Measurements from ENCODE around the gene SAE1.
A peak's percentile ranks its signal among the peaks of the same experiment; 100 is the strongest.

The SAE1 gene

GRCh38 chr19:47179653-47180310 lies 49.1 kb downstream of the SAE1 start:
- TF ChIP-seq POLR2A (IDR thresholded peaks at IDR 0.05; ENCODE audit: low read depth, low read length): no peak
- FAIRE-seq (no peak), DNase-seq (ENCODE audit: insufficient read length, low spot score) (no peak)

DNA sequence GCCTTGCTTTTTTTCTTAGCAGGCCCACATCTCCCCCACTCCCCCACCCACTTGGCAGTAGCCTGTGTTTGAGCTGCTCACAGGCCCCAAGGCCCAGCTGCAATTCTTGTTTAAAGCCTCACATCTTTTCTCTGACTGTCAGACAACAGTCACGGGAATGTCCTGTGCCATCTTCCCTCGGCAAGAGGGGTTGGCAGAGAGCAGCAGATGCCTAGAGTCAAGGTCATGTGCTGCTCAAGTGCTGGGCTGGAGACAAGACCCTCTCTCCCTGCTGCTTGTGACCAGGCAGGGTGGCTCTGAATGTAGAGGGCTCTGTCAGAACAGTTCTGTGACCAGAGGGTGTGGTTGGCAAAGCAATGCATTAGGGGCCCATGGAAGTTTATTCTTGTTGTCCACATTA lies 53.0 kb downstream of the SAE1 start:
- FAIRE-seq (no peak), DNase-seq (ENCODE audit: insufficient read length, low spot score) (no peak)
- no peak for TF ChIP-seq POLR2A (IDR thresholded peaks at IDR 0.05; ENCODE audit: low read depth, low read length)

DNA sequence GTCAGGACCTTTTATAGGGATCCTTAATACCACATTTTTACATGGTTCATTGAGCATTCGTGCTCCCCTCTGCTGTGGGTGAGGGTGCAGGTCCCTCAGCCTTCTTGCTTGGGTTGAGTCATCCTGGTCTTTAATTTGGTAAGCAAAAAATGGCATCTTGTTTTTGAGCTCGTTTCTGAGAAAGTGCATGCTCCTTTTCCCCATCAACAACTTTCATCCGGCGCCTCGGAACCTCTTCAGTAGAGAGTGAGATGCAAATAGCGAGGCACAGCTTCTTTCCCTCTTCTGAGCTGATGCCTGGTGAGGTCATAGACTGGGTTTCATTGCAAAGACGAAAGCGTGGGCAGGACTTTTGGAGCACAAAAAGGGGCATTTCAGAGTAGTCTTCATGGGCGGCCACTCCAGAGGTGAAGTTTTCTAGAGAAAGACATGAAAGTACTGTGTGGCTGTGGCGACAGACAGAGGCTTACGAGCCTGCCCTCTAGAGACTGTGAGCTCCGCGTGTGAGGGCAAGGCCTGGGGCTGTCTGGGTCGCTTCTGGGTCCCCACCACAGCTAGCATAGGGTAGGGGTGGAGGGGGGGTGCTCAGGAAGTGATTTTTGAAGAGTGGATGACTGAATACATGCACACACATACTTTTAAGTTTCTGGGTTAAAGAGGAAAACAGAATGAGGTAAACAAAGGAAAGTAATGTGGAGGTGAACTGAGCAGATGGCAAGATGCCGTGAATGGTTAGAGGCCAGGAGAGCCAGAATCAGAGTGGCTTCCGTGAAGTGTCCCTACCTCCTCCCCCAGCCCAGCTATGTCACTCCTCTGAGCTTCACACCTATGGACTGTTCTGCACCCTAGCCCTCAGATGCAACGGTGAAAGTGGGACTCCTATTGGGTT lies 56.1 kb downstream of the SAE1 start:
- TF ChIP-seq POLR2A (IDR thresholded peaks at IDR 0.05; ENCODE audit: low read depth, low read length): no peak
- DNase-seq (ENCODE audit: insufficient read length, low spot score): no peak
- no peak for FAIRE-seq

GRCh38 chr19:47187335-47187655 lies 56.7 kb downstream of the SAE1 start:
- TF ChIP-seq POLR2A (IDR thresholded peaks at IDR 0.05; ENCODE audit: low read depth, low read length): no peak
- DNase-seq (ENCODE audit: insufficient read length, low spot score): no peak
- FAIRE-seq: no peak

DNA sequence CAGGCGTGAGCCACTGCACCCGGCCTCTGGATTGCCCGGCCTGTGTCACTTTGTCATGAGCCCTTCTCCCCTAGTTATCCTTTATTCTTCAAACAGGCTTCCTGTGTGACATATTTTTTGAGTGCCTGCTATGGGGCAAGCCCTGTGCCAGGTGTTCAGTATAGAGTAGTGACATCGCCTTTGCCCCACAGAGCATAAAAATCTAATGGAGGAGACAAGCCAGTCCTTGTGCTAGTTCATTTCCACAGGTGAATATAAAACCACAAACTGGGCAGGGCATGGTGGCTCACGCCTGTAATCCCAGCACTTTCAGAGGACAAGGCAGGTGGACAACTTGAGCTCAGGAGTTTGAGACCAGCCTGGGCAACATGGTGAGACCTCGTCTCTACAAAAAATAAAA lies 57.2 kb downstream of the SAE1 start:
- DNase-seq (ENCODE audit: insufficient read length, low spot score) (no peak), FAIRE-seq (no peak)
- no peak for TF ChIP-seq POLR2A (IDR thresholded peaks at IDR 0.05; ENCODE audit: low read depth, low read length)

DNA sequence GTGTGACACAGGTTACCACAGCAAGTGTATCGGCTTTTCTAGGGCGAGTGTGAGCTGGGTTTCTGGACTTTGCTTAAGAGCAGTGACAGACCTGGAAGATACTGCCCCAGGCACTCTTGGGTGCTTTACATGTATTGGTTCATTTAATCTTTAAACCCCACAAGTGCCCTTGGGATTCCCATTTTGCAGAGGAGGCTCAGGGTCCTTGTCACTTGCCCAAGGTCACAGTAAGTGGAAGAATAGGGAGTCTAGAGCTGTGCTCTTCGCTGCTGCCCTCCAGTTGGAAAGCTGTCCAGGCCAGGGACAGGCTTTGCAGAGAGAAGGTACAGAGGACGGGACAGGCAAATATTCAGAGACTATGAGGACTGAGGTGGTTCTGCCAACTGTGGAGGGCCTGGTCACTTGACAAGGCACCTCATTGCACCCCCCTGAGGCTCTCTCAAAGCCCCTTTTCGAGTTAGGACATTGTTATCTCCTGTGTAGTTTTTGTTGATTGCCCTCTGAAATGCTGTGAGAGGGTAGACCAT lies 57.9 kb downstream of the SAE1 start:
- FAIRE-seq: no peak
- no peak for TF ChIP-seq POLR2A (IDR thresholded peaks at IDR 0.05; ENCODE audit: low read depth, low read length)

GRCh38 chr19:47190167-47190727 lies 59.6 kb downstream of the SAE1 start:
- DNase-seq (ENCODE audit: insufficient read length, low spot score): peak; percentile 37
- peak; percentile 50 for FAIRE-seq
- TF ChIP-seq POLR2A (IDR thresholded peaks at IDR 0.05; ENCODE audit: low read depth, low read length): no peak

More for the DNA sequence above, 57.9 kb downstream of the SAE1 start:
- no peak for DNase-seq (ENCODE audit: insufficient read length, low spot score)

DNA sequence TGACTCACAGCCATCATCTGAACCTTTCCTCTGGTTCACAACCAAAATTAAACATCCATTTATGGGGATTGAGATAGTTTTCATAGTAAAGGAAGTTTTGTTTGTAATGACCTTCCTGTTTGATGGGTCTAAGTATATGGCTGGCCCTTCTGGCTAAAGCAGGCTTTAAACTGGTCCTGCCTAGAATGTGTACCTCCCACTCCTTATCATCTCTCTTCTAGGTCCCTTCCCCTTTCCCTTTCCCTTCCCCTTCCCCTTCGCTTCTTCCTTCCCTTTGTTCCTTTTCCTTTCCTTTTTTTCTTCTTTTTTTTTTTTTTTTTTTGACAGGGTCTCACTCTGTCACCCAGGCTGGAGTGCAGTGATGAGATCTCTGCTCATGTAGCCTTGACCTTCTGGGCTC lies 64.8 kb downstream of the SAE1 start:
- FAIRE-seq: no peak
- TF ChIP-seq POLR2A (IDR thresholded peaks at IDR 0.05; ENCODE audit: low read depth, low read length): no peak
- no peak for DNase-seq (ENCODE audit: insufficient read length, low spot score)

DNA sequence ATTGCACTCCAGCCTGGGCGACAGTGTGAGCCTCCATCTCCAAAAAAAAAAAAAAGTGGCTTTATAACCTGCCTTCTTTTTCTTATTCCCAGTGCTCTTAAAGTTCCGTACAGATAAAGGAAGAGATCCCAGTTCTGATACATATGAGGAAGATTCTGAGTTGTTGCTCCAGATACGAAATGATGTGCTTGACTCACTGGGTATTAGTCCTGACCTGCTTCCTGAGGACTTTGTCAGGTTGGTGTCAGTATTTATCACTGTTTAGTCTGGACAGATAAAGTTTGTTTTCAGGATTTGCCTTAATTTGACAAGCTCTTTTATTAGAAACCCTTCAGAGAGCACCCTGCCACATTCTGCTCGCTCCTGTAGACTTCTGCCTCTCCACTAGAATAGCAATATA lies 66.5 kb downstream of the SAE1 start:
- FAIRE-seq: no peak
- DNase-seq (ENCODE audit: insufficient read length, low spot score): no peak
- no peak for TF ChIP-seq POLR2A (IDR thresholded peaks at IDR 0.05; ENCODE audit: low read depth, low read length)

GRCh38 chr19:47200530-47200929 lies 69.9 kb downstream of the SAE1 start:
- no peak for FAIRE-seq
- DNase-seq (ENCODE audit: insufficient read length, low spot score): no peak
- no peak for TF ChIP-seq POLR2A (IDR thresholded peaks at IDR 0.05; ENCODE audit: low read depth, low read length)

- no peak for FAIRE-seq
- DNase-seq (ENCODE audit: insufficient read length, low spot score): no peak
- TF ChIP-seq POLR2A (IDR thresholded peaks at IDR 0.05; ENCODE audit: low read depth, low read length): no peak
These were observed 72.6 kb downstream of the SAE1 start for GRCh38 chr19:47203254-47203653.

- DNase-seq (ENCODE audit: insufficient read length, low spot score) (no peak), FAIRE-seq (no peak)
- TF ChIP-seq POLR2A (IDR thresholded peaks at IDR 0.05; ENCODE audit: low read depth, low read length): no peak
These were observed 78.9 kb downstream of the SAE1 start for GRCh38 chr19:47209319-47210179.

DNA sequence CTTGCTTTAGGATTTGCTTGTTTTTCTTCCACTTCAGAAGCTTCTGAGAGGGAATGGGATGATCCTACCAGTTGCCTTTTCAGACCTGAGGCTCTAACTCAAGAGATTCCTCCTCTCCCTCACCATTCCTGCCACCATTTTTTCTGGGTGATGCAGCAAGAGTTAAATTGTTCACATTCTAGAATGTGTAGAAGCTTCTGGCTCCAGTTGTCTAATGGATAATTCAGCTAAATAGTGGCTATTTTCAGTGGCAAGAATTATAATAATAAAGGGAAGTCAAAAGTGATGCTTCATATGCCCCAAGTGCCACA lies 79.5 kb downstream of the SAE1 start:
- FAIRE-seq: no peak
- no peak for TF ChIP-seq POLR2A (IDR thresholded peaks at IDR 0.05; ENCODE audit: low read depth, low read length)
- no peak for DNase-seq (ENCODE audit: insufficient read length, low spot score)

Measured in H54 (cell line).